ENCODE data around the gene ATP2B2.

The ATP2B2 gene

DNA sequence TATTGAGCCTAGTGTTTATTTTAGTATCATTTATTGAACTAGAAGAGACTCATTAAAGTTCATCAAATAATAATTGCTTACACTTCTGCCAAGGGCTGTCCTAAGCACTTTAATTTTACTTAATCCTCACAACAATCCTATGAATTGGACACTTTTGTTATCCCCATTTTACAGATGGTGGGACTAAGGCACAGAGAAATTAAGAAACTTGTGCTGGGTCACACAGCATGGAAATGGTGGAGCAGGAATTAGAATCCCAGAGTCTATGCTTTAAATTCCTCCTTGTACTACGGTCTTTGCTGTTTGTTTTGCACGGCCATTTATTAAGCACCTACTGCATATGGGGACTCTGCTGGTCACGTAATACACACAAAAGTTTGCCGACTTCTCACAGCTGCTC lies 7.9 kb downstream of the ATP2B2 start:
- no peak overlapping the region for H3K4me3 ChIP-seq (ENCODE audit: low read depth, low read length)
- TF ChIP-seq, protein P1, sequence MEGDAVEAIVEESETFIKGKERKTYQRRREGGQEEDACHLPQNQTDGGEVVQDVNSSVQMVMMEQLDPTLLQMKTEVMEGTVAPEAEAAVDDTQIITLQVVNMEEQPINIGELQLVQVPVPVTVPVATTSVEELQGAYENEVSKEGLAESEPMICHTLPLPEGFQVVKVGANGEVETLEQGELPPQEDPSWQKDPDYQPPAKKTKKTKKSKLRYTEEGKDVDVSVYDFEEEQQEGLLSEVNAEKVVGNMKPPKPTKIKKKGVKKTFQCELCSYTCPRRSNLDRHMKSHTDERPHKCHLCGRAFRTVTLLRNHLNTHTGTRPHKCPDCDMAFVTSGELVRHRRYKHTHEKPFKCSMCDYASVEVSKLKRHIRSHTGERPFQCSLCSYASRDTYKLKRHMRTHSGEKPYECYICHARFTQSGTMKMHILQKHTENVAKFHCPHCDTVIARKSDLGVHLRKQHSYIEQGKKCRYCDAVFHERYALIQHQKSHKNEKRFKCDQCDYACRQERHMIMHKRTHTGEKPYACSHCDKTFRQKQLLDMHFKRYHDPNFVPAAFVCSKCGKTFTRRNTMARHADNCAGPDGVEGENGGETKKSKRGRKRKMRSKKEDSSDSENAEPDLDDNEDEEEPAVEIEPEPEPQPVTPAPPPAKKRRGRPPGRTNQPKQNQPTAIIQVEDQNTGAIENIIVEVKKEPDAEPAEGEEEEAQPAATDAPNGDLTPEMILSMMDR (IDR thresholded peaks at IDR 0.05; ENCODE audit: low read depth, low read length, missing control alignments): no peak
- in situ Hi-C loops (cut with HindIII; ENCODE audit: low sequenced_read_pairs): no loop called here
- DNase-seq (ENCODE audit: low read depth): no peak

DNA sequence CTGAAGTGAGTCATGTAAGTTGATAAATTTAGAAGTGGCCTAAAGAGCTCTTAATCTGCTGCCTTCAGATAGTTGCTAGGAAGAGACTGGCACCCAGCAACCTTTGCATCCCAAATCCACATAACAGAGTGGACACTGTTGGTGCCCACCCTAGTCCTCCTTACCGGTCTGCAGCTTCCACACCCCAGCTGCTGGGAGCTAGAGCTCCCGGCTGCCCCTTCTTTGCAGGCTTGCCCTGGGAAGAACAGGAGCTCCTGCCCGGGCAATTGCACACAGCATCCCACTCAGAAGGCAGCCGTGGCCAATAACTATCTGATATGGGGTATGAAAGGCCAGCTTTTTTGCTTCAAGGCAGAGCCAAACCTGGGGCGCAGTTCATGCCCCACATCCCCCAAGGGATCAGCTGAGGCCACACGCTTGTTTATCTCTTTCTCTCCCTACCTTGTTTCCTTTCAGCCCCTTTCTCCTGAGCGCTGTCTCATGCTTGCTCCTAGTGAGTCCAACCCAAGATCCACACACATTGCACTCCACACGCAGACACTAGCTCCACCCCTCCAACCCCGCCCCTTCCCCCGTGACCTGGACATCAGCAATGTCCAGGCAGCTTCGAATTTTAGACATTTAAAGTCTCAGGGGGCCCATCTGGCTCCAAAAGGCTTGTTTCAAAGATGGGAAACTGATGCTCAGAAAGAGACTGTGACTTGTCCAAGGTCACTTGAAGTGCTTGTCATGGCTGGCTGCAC lies 9.1 kb downstream of the ATP2B2 start:
- in situ Hi-C loops (cut with HindIII; ENCODE audit: low sequenced_read_pairs): no loop called here
- DNase-seq (ENCODE audit: low read depth): no peak
- TF ChIP-seq, protein P1 (IDR thresholded peaks at IDR 0.05; ENCODE audit: low read depth, low read length, missing control alignments): no peak

DNA sequence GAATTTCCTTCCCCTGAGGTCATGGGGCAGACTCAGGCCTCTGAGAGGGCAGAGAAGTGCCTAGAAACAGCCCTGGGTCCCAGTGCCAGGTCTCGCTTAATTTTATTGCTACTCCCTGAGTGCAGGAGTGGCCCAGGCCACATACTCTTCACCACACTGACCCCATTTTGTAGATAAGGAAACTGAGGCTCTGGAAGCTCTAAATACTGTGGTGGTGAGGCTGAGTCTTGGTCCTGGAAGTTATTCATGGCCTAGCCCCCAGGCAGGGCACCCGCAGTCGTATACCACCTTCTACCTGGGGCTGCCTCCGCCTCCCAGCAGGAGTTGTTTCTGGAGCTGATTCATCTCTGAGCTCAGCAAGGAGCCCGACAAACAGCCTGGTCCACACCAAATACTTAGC lies 9.8 kb downstream of the ATP2B2 start:
- TF ChIP-seq, protein P1 (IDR thresholded peaks at IDR 0.05; ENCODE audit: low read depth, low read length, missing control alignments): no peak
- DNase-seq (ENCODE audit: low read depth): no peak

More for the DNA sequence above, 9.1 kb downstream of the ATP2B2 start:
- no peak overlapping the region for H3K4me3 ChIP-seq (ENCODE audit: low read depth, low read length)

DNA sequence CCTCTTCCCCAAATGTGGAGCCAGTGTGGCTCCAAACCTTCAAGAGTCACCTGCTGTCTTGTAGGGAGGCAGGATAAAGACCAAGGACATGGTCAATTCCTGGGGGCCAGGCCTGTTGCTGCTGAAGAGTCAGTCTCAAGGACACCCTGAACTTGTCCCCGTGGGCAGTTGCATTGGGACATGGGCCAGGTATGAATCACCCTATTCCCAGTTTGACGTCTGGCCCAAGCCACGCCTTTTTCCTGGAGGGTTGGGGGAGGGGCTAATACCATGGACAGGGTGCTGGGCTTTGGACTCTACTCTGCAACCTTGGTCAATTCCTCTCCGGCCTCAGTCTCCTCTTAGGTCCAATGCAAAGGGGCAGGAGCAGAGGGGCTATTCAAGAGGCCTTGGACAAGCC lies 10.4 kb downstream of the ATP2B2 start:
- no peak overlapping the region for H3K4me3 ChIP-seq (ENCODE audit: low read depth, low read length)
- DNase-seq (ENCODE audit: low read depth): no peak
- TF ChIP-seq, protein P1 (IDR thresholded peaks at IDR 0.05; ENCODE audit: low read depth, low read length, missing control alignments): no peak
- in situ Hi-C loops (cut with HindIII; ENCODE audit: low sequenced_read_pairs): no loop called here

More for the DNA sequence above, 9.8 kb downstream of the ATP2B2 start:
- in situ Hi-C loops (cut with HindIII; ENCODE audit: low sequenced_read_pairs): no loop called here
- no peak overlapping the region for H3K4me3 ChIP-seq (ENCODE audit: low read depth, low read length)

DNA sequence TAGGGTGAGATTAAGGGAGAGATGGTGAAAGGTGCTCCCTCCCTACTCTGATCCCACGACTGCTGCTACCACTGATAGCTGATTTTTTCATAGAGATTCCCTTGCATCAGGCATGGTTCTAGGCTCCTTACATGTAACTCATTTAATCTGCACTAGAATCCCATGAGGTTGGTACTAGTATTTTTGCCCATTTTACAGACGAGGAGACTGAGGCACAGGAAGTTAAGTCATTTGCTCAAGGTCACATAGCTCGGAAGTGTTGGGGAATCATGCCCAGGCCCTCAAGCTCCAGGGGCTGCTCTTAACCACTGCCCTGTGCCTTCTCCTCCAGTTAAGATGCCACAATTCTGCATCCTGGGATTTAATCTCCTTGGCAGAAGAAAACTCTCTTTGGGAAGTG lies 11.2 kb downstream of the ATP2B2 start:
- no peak for DNase-seq (ENCODE audit: low read depth)
- in situ Hi-C loops (cut with HindIII; ENCODE audit: low sequenced_read_pairs): no loop called here
- TF ChIP-seq, protein P1 (IDR thresholded peaks at IDR 0.05; ENCODE audit: low read depth, low read length, missing control alignments): no peak
- no peak overlapping the region for H3K4me3 ChIP-seq (ENCODE audit: low read depth, low read length)

DNA sequence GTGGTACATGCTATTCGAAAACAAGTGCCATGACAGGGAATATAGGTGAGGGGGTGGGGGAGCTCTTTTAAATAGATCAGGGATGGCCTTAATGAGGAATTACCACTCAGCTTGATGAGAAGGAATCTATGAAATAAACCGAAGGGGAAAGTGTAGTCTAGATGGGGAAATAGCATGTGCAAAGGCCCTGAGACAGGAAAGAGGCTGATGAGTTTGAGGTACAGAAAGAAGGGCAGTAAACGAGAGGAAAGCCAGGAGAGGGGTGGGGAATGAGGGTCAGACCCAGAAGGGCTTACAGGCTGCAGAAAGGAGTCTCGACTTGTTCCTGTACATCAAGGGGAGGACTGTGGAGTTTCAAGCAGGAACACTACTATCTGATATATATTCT lies 12.2 kb downstream of the ATP2B2 start:
- TF ChIP-seq, protein P1 (IDR thresholded peaks at IDR 0.05; ENCODE audit: low read depth, low read length, missing control alignments): no peak
- DNase-seq (ENCODE audit: low read depth): no peak
- in situ Hi-C loops (cut with HindIII; ENCODE audit: low sequenced_read_pairs): no loop called here
- H3K4me3 ChIP-seq (ENCODE audit: low read depth, low read length): no peak overlapping the region
